ENCODE measurements around the gene MFAP4. TPM values are rescaled to one million over a fixed set of nuclear protein-coding genes. Genes with fewer than 3 reads are reported as not detected.

Gene MFAP4
- total and polyA plus RNA-seq, 9 of the 15 experiments (the other 6 are each of a cell fraction or from before 2014, with no cell fraction given): 0.07 to 0.24 TPM; not detected in 7

DNA sequence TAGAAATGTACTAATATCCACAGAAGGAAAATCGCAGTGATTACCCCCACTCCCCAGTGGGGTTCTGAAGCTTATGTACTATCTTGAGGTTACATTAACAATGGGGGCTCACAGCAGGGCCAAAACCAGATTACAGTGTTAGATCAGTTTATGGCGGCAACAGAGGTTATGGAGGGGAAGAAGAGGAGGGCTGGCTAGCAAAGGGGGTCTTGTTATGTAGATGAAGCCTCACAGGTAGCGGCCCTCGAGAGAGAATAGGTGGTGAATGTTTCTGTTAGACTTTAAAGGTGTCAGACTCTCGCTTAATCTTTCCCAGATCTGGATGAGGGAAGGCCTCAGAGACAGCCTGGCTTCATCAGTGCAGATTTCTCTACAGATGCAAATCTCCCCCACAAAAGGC is 46.3 kb upstream of the MFAP4 start:
- no peaks in the 10 kb centered on the region; a peak in 1 of 5 replicates for H3K4me1 ChIP-seq (replicated peaks in 1 of 2; ENCODE audit: control insufficient read depth in 2 of 2, insufficient read depth in 2 of 2, low read length in 2 of 2)
- BruUV-seq (replicated peaks): no TSS peak
- no peaks in the 10 kb centered on the region for H3K9me3 ChIP-seq (replicated peaks; ENCODE audit: control insufficient read depth, insufficient read depth, low read depth, low read length)
- no peak overlapping the region for H3K27ac ChIP-seq (ENCODE audit: extremely low read depth, low read depth, low read length)
- ATAC-seq (no peak), FAIRE-seq (no peak), DNase-seq (ENCODE audit: extremely low read depth in 1 of 4, low spot score in 3 of 4) (no peak)
- no peak overlapping the region for H3K4me2 ChIP-seq (ENCODE audit: insufficient read depth, low read length)
- 4% methylated on average over 5 of the region's 5 CpGs for WGBS (ENCODE audit: insufficient coverage, low coverage, missing lambda C conversion rate)
- H3K9me1 ChIP-seq (ENCODE audit: control insufficient read depth, insufficient read depth, low read length): no peaks in the 10 kb centered on the region
- POLR2A ChIA-PET: interaction anchor here (0.7 to 1.6 kb wide), 4 partner anchors 9 to 55 kb away, joined by 3 to 8 read pairs (median 3); partner anchors contain the start of gene MAPK7
- H3K4me3 ChIP-seq: no peak overlapping the region
- peaks cover 0 to 10% of the 10 kb centered on the region in 2 experiments; a peak in 2 of 5 replicates for H3K27me3 ChIP-seq (ENCODE audit: control insufficient read depth in 2 of 2, insufficient read depth in 2 of 2, low read length in 2 of 2)
- CTCF ChIA-PET (ENCODE audit: low intra/inter-chr PET ratio): no interaction called here
- H3K36me3 ChIP-seq (ENCODE audit: control insufficient read depth, insufficient read depth, low read length): no peaks in the 10 kb centered on the region
- in situ Hi-C loops (cut with MboI): no loop called here
- H4K20me1 ChIP-seq (replicated peaks; ENCODE audit: control insufficient read depth, insufficient read depth, low read length): no peaks in the 10 kb centered on the region
- TF ChIP-seq RBM22 (IDR thresholded peaks at IDR 0.05; ENCODE audit: low read depth, low read length, poor library complexity, severe bottlenecking): no peak
- no peak for TF ChIP-seq CTBP1 (IDR thresholded peaks at IDR 0.05; ENCODE audit: borderline replicate concordance)
- no peak for TF ChIP-seq RAD51 (IDR thresholded peaks at IDR 0.05; ENCODE audit: borderline replicate concordance, low read depth)
- no peak for TF ChIP-seq ZNF217 (CRISPR knock-in tag; IDR thresholded peaks at IDR 0.05)
- TF ChIP-seq ZNF146 (CRISPR knock-in tag; IDR thresholded peaks at IDR 0.05; ENCODE audit: unreplicated experiment): no peak
- TF ChIP-seq CBFB (CRISPR knock-in tag; IDR thresholded peaks at IDR 0.05): no peak
- TF ChIP-seq CC2D1A (IDR thresholded peaks at IDR 0.05): no peak
- no peak for TF ChIP-seq GABPB2 (CRISPR knock-in tag; conservative IDR thresholded peaks at IDR 0.05)
- no peak for TF ChIP-seq ZBED1 (IDR thresholded peaks at IDR 0.05)
- no peak for TF ChIP-seq ZNF24 (IDR thresholded peaks at IDR 0.05)
- no peak for TF ChIP-seq SNAPC5 (CRISPR knock-in tag; IDR thresholded peaks at IDR 0.05)
- intact Hi-C loops (cut with micrococcal nuclease): no loop called here
- no peak overlapping the region for H3K9ac ChIP-seq (ENCODE audit: insufficient read depth in 1 of 2, low read depth in 2 of 2, low read length in 2 of 2)
- H3K79me2 ChIP-seq (ENCODE audit: control insufficient read depth, insufficient read depth, low read length): no peaks in the 10 kb centered on the region
- no peak overlapping the region for H2AFZ ChIP-seq (ENCODE audit: low read depth, low read length)
